ENCODE measurements around the gene ARHGAP19.

- TF ChIP-seq, protein P1, sequence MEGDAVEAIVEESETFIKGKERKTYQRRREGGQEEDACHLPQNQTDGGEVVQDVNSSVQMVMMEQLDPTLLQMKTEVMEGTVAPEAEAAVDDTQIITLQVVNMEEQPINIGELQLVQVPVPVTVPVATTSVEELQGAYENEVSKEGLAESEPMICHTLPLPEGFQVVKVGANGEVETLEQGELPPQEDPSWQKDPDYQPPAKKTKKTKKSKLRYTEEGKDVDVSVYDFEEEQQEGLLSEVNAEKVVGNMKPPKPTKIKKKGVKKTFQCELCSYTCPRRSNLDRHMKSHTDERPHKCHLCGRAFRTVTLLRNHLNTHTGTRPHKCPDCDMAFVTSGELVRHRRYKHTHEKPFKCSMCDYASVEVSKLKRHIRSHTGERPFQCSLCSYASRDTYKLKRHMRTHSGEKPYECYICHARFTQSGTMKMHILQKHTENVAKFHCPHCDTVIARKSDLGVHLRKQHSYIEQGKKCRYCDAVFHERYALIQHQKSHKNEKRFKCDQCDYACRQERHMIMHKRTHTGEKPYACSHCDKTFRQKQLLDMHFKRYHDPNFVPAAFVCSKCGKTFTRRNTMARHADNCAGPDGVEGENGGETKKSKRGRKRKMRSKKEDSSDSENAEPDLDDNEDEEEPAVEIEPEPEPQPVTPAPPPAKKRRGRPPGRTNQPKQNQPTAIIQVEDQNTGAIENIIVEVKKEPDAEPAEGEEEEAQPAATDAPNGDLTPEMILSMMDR (IDR thresholded peaks at IDR 0.05; ENCODE audit: low read length), result no peak
- no peak for TF ChIP-seq EZH2 (IDR thresholded peaks at IDR 0.05; ENCODE audit: borderline replicate concordance, low read length)
These were observed 116.2 kb downstream of the ARHGAP19 start for GRCh38 chr10:97176226-97176625.
